Hippocampal formation (tissue), 2 donors: ENCODE measurements around the gene NRN1L.

Source experiments
- DNase-seq, 2 donors: peaks; one replicate each; lab custom pipeline; 2025; lab: John Stamatoyannopoulos, UW

NRN1L gene

DNA sequence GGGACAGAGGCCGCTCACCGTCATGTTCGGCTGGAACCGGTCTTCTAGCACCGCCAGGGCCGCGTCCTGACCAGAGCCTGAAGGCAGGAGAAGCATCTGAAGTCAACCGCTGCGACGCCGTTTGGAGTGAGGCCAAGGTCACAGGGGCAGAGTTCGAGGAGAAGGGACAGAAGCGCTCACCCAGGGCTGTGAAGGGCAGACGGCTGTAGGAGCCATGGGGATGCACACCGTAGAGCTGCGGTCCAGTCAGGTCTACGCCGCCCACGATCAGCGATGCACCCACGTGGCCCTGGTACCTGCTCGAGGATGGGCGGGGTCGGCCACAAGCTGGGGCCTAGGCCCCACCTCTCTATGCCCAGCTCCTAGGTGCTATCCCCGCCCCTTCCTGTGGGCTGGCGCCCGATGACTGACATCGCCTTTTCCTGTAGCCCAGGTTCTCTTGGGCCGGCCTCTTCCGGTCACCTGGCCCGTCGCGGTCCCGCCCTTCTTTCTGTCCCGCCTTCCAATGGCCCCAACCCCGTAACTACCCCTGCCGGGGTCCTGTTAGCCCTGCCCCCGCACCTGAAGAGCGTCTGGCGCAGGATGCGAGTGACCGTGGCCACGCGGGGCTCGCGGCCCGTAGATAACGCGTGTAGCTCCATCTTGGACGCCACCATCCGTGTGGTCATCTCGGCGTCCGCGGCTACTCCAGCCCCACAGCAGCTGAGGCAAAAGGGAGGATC, 50.9 kb downstream of the NRN1L start:
- DNase-seq, result peak; percentile 90 to 96
